ENCODE results near the gene CYP20A1. TPM values are rescaled to one million over a fixed set of nuclear protein-coding genes. Genes with fewer than 3 reads are reported as not detected.

The CYP20A1 gene
- total and polyA plus RNA-seq, 2 of the 8 experiments (the other 6 are each of a cell fraction or from before 2014, with no cell fraction given): 6.2 to 21.5 TPM

GRCh38 chr2:203209538-203209937 lies 29.3 kb upstream of the CYP20A1 start:
- TF ChIP-seq FOSL1 (IDR thresholded peaks at IDR 0.05; ENCODE audit: insufficient read depth, low read depth, low read length) (no peak), TCF12 (IDR thresholded peaks at IDR 0.05; ENCODE audit: low read depth, low read length) (no peak), ZNF274 (IDR thresholded peaks at IDR 0.05; ENCODE audit: borderline replicate concordance, extremely low read depth, low read length) (no peak), GTF2F1 (IDR thresholded peaks at IDR 0.05; ENCODE audit: borderline replicate concordance, low read depth, low read length) (no peak), RAD21 (IDR thresholded peaks at IDR 0.05 in 1 of 2, conservative IDR thresholded peaks at IDR 0.05 in 1 of 2; ENCODE audit: low read depth in 2 of 2, low read length in 2 of 2) (no peak), ATF3 (IDR thresholded peaks at IDR 0.05; ENCODE audit: insufficient read depth, low read depth, low read length) (no peak), JUN (IDR thresholded peaks at IDR 0.05; ENCODE audit: low read depth, low read length) (no peak), CEBPB (IDR thresholded peaks at IDR 0.05; ENCODE audit: low read depth, low read length) (no peak), MAX (IDR thresholded peaks at IDR 0.05) (no peak), RNF2 (IDR thresholded peaks at IDR 0.05; ENCODE audit: borderline replicate concordance, low read depth, low read length, missing control alignments, poor library complexity, severe bottlenecking) (no peak)
- no peaks in the 10 kb centered on the region for H4K20me1 ChIP-seq (replicated peaks in 1 of 2; ENCODE audit: control insufficient read depth in 1 of 2, insufficient read depth in 2 of 2, low read length in 2 of 2)
- ChIA-PET POLR2A (ENCODE audit: partially characterized antibody) (interaction anchor here (1.1 kb wide), 1 partner anchor 30 kb away, joined by 3 read pairs; no protein-coding TSS in a partner anchor), CTCF (ENCODE audit: partially characterized antibody) (interaction anchor here (1.7 kb wide), 1 partner anchor 16 kb away, joined by 4 read pairs; no protein-coding TSS in a partner anchor)
- no peak overlapping the region for H4K8ac ChIP-seq (ENCODE audit: extremely low read depth, insufficient read depth, low read length)
- H2BK12ac ChIP-seq (ENCODE audit: low read depth, low read length): no peak overlapping the region
- H4K91ac ChIP-seq (replicated peaks; ENCODE audit: insufficient read length, low read length): no peak overlapping the region
- FAIRE-seq: no peak
- no peak overlapping the region for H2AK5ac ChIP-seq (ENCODE audit: low read depth, low read length)
- H4K5ac ChIP-seq (ENCODE audit: insufficient read length, low read depth, low read length): no peak overlapping the region
- no peaks in the 10 kb centered on the region for H3K27me3 ChIP-seq (replicated peaks in 1 of 4; ENCODE audit: control insufficient read depth in 3 of 4, extremely low read depth in 1 of 4, insufficient read depth in 3 of 4, low read length in 3 of 4)
- H2BK15ac ChIP-seq (ENCODE audit: low read length): no peak overlapping the region
- H3K4me2 ChIP-seq (ENCODE audit: insufficient read depth in 1 of 2, low read depth in 2 of 2, low read length in 2 of 2): no peak overlapping the region
- H2AFZ ChIP-seq (ENCODE audit: low read length): no peak overlapping the region
- H3K9ac ChIP-seq (replicated peaks in 1 of 4; ENCODE audit: extremely low read depth in 1 of 4, low read depth in 3 of 4, low read length in 3 of 4): no peak overlapping the region
- H2BK5ac ChIP-seq (ENCODE audit: low read depth, low read length): no peak overlapping the region
- H3K36me3 ChIP-seq (ENCODE audit: control insufficient read depth in 2 of 4, insufficient read depth in 4 of 4, low read length in 3 of 4): no peaks in the 10 kb centered on the region
- H3K14ac ChIP-seq (ENCODE audit: insufficient read length): no peak overlapping the region
- 100% methylated on average over 1 of the region's 1 CpG; no CpG with 5 or more reads in 1 of the 2 experiments for WGBS, 2 experiments (ENCODE audit: extremely low coverage in 1 of 2, insufficient coverage in 1 of 2, insufficient read length in 1 of 2, insufficient replicate concordance in 2 of 2, low coverage in 1 of 2, low lambda C conversion rate in 2 of 2, missing lambda C conversion rate in 1 of 2)
- no peak overlapping the region for H2BK20ac ChIP-seq (ENCODE audit: low read length)
- no peaks in the 10 kb centered on the region for H3K4me1 ChIP-seq (replicated peaks in 1 of 4; ENCODE audit: control insufficient read depth in 3 of 4, insufficient read depth in 4 of 4, low read length in 3 of 4)
- H3K9me3 ChIP-seq (ENCODE audit: insufficient read depth in 2 of 2, low read depth in 1 of 2, low read length in 1 of 2): no peaks in the 10 kb centered on the region; a peak in 1 of 4 replicates
- no peak overlapping the region for H3K4ac ChIP-seq (replicated peaks; ENCODE audit: insufficient read length, low read depth, low read length)
- H3K79me1 ChIP-seq (ENCODE audit: low read depth, low read length): no peaks in the 10 kb centered on the region
- no peaks in the 10 kb centered on the region for H3K23me2 ChIP-seq (ENCODE audit: low read depth, low read length)
- no peak overlapping the region for H3K23ac ChIP-seq (ENCODE audit: insufficient read length)
- H3K56ac ChIP-seq (replicated peaks; ENCODE audit: insufficient read length, low read depth, low read length): no peak overlapping the region
- H3K27ac ChIP-seq (ENCODE audit: low read depth, low read length): no peak overlapping the region; the same call in 1 of the 2 replicates
- no peak overlapping the region for H3K4me3 ChIP-seq (ENCODE audit: extremely low read depth in 1 of 4, insufficient read depth in 2 of 4, low read depth in 3 of 4, low read length in 4 of 4)
- H2BK120ac ChIP-seq (replicated peaks; ENCODE audit: low read depth, low read length): no peak overlapping the region
- H3K18ac ChIP-seq (ENCODE audit: extremely low read depth, low read length): no peak overlapping the region
- no peaks in the 10 kb centered on the region for H3K79me2 ChIP-seq (ENCODE audit: control insufficient read depth in 1 of 2, insufficient read depth in 2 of 2, low read length in 2 of 2)
- DNase-seq (ENCODE audit: low read depth in 1 of 2, low spot score in 2 of 2): no peak
